Hematopoietic multipotent progenitor cell treated with erythropoietin and hydrocortisone succinate and interleukin-3 and kit ligand, for 17 days (in vitro differentiated cells): ENCODE results near the gene MAGI2.

Source experiments
- DNase-seq: peaks from one replicate; pipeline ENCODE4 v3.0.0-alpha.2; 2015; ENCODE audit warnings: low spot score

The MAGI2 gene

GRCh38 chr7:77985974-77986339, 1467.5 kb downstream of the MAGI2 start:
- DNase-seq = no peak

GRCh38 chr7:77985232-77985973, 1468.1 kb downstream of the MAGI2 start:
- DNase-seq = no peak

- DNase-seq = no peak
Observed at GRCh38 chr7:77983973-77984372, 1469.5 kb downstream of the MAGI2 start.

- no peak for DNase-seq
Observed at GRCh38 chr7:77982926-77983550, 1470.4 kb downstream of the MAGI2 start.

GRCh38 chr7:77980087-77980713, 1473.3 kb downstream of the MAGI2 start:
- no peak for DNase-seq

- no peak for DNase-seq
Observed at GRCh38 chr7:77979219-77979618, 1474.2 kb downstream of the MAGI2 start.

GRCh38 chr7:77975672-77976480, 1477.6 kb downstream of the MAGI2 start:
- DNase-seq = no peak

- no peak for DNase-seq
Observed at GRCh38 chr7:77971726-77972125, 1481.7 kb downstream of the MAGI2 start.

GRCh38 chr7:77967429-77967828, 1486.0 kb downstream of the MAGI2 start:
- DNase-seq = no peak
